Measurements from ENCODE around the gene CTSE.

Gene CTSE

DNA sequence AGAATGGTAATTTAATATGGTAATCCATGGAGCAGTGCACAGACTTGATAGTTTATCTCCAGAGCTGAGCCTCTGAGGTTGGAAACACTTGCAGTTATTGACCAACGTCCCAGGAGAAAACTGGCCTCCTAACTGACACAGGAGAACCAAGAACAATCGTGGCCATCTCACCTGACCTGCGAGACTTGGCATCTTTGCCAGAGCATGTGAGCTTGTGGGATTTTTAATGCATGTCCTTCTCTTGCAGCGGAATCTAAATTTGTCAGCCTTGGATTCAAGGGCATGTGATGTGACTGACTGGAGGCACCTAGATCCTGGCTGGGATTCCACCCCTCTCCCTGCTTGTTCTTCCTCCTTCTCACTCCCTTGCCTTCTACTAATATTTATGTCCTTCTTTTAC is 52.6 kb downstream of the CTSE start:
- DNase-seq (ENCODE audit: low spot score): no peak

DNA sequence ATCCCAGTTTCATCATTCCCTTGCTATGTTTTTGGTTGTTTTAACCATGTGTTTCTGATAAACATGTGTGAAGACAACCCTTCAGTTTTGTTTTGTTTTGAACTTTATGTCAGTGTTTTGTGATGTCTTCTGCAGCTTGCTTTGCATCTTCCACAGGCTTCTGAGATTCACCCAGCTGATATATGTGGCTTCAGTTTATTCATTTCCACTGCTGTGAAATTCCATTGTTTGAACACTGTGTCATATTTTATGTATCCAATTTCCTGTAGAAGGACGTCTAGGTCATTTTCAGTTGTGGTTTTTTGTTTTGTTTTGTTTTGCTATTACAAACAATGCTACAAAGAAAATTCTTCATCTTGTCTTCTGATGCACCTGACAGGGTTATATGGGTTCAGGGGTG is 53.2 kb downstream of the CTSE start:
- DNase-seq (ENCODE audit: low spot score): no peak

DNA sequence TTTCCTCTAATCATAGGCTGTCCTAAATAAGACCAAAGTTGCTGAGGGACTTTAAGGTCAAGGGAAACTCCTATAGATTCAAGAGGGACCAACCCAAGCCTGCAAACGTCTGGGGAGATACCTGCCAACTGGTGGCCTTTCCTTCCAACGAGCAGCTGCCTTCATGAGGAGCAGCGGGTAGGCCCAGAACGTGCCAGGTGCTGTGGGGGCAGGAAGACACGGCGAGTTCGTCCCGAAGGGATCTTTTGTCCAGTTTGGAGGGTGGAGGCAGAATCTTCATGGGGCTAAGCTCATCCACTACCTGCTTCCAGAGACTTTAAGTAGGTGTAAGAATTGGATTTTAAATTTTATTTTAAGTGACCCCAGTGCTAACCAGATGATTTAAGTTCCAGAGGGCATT is 54.5 kb downstream of the CTSE start:
- DNase-seq (ENCODE audit: low spot score): no peak

DNA sequence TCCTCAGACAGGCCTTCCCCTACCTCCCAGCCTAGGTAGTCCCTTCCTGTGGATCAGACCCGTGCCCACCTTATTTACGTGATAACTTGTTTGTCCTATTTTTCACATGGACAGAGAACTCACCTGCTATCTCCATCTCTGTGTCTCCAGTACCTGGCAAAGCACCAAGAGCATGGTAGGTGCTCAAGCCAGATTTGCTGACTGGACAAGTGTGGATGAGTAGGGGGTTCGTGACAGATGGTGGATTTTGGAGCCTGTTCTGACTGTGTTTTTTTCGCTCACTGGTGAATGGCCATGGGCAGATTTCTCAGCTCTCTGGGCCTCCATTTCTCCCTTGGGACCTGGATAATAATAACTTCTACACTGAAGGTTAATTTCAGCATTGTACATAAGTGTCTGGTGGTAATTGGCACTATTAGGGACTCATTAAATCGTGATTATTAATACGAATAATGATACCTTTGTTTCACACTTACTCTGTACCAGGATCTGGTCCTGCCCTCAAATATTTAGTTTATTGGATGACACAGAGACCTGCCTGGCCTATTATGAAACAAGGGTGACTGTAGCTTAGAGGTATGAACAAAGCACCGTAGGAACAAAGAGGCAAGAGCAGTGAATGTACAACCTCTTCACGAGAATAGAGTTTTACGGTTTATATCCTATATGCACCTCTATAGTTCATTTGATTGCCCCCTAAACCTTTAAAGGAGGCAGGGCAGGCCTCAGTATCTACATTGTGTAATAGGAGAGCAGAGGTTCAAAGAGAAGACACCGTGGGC is 56.0 kb downstream of the CTSE start:
- DNase-seq (ENCODE audit: low spot score): no peak

DNA sequence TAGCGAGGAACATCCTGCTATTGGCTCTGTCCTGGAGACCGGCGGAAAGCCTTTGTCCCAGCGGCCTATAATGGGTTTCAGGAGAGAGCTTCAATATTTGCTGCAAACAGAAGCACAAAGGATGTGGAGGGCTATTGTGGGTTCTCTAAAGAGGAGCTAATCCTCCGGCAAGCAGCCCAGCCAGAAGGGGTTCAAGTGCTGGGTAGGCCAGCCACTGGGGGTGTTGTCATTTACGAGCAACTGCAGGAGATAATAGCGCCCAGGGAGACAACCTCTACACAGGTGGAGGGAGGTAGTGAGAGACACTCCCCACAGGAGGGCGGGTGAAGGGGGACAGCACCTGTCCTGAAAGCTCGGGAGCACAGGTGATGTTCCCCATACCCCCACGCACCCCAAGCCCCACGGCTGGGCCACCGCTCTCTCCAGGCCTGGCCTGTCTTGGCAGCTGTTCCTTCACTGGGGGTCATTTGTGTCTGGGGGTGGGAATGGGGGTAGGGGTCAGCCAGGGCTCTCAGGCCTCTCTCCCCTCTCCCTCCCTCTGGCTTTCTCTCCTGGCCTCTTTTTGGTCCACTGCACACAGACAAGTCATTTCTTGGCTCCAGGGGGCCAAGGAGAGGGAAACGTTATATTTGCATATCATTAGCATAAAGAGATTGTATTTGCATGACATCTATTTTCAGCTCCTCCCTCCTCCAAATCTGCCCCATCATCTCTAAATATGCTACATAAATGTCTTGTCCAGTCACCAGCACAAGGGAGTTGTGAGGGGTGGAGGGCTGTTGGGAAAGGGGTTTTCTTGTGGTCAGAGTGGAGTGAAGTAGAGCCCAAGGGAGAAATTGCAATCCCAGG is 58.4 kb downstream of the CTSE start:
- no peak for DNase-seq (ENCODE audit: low spot score)

DNA sequence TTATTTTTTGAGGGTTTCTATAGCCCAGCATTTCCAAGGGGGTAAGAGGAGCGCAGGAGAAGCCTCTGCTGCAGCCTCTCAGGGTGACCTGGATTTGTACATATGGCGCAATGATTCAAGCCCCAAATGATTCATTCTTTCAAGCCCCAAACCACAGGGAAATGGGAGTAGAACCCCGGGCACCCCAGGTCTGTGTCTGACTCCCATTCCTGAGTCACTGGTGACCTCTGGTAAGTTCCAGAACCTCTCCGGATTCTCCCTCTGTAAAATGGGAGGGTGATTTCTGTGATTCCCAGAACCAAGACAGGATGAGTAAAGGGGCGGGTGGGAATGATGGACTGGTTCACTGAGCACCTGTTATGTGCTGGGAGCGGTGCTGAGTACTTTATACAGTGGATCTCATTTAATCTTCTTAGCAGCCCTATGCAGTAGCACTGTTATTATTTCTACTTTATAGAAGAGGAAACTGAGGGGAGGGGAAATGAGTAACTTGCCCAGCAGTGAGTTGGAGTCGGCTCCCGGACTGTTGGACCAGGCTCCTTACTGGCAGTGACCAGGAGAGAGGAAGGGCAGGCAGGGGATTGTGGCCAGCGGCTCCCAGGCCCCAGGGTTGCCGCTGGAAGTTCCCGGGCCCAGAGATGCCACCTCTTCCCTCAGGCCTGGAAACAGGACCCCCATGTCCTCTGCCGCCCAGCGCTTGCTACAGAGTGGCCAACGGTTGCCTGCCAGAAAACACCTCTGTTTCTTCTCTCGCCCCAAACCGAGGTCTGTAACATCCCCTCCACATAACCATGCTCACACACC is 60.1 kb downstream of the CTSE start:
- DNase-seq (ENCODE audit: low spot score): no peak

DNA sequence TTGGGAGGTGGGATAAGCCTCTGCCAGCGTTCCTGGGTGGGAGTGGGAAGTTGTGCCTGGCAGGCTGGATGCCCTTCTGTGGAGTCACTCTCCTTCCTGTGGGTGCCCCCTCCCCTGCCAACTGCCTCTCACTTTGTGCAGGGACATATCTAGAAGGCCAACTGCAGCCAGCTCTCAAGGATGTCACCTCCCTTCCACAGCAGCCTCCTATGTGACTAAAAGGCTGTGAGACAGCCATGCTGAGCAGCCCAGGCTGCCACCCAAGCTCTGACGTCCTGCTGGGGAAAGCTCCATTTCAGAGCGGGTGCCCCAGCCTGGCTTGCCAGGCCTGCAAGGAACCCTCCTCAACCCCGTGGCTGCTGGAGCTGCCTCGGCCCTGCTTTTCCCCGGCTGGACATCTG is 60.9 kb downstream of the CTSE start:
- DNase-seq (ENCODE audit: low spot score): no peak

DNA sequence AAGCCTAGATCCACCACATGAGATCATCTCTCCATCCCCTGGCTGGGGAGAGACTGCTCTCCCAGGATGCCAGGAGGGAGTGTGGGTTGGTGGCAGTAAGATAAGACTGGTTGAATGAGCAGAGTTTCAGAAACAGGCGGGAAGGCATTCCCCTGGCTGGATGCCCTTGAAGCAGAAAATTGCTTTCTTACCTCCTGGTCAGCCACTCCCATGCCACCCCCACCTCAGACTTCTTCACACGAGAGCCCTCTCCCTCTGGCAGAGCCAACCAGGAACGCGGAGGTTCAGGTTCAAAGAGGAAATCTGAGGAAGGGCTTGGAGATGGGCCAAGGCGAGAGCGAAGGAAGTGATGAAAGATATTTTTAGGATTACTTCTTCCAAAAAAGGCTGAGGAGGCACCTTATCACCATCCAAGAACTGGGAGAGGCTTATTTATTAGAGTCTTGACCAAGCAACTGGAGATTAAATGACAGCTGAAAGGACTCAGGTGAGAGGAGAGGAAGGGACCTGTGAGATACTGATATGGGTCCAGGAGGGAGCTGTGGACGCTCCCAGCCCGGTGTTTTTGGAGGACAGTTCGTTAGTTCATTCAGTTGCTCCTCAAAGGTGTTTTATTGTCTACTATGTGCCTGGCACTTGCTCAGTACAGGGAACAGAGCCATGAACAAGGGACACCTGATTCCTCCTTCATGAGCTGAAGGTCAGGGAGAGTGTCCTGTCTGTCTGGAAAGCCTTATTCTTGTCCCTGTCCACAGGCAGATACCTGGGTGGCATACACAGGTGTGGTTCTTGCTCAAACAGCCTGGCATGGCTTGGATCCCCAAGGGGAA is 61.5 kb downstream of the CTSE start:
- no peak for DNase-seq (ENCODE audit: low spot score)

DNA sequence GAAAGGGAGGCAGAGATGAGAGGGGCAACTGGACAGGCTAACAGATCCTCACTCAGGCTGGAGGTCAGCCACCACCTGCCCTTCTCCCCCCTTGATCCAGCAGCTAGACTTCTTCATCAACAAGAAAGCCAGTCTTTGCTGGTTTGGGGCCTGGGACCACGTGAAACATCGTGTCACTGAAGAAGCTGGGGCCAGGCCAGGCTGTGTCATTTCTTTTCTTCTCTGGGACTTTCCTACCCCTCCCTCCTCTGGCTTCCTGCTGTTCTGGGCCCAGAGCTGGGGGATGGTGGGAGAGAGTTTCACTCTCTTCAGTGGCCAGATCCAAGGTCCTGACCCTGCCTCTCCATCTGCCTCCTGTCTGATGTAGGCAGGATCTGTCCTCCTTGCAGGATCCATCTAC is 62.3 kb downstream of the CTSE start:
- DNase-seq (ENCODE audit: low spot score): no peak

DNA sequence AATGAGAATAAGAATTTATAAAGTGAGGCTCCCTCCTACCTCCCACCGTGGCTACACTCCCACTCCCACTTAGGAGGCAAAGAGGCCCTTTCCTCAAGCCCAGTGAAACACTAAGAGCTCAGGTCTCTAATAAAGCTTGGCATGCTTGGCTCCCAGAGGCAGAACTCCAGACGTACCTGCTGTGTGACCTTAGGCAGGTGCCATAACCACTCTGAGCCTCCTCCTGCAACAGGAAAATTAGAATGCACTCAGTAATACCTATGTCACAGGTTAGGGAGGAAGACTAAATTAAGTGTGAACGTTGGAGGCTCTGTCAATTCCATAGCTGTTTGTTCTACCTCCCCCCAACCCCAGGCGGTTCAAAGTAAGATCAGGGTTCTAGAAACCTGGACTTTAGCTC is 63.9 kb downstream of the CTSE start:
- DNase-seq (ENCODE audit: low spot score): no peak

Data from CD4-positive, alpha-beta T cell treated with Interleukin-6 at 100 ng/mL for 8 hours (primary cell).